HG03457 (cell line): ENCODE data around the gene CALML6.
"Not testable (repeated sequence)": the region's sequence is repeated elsewhere in the genome, so short reads cannot be mapped to it uniquely, and the experiment has no call there.

Source experiments
- ATAC-seq: cut with Tn5 transposase; IDR thresholded peaks from one replicate; pipeline ENCODE4 v1.9.1; 2021; ENCODE audit warnings: moderate number of reproducible peaks; ENCODE audit not compliant: unreplicated experiment

CALML6 gene

GRCh38 chr1:1924849-1925248 is 9.8 kb downstream of the CALML6 start:
- no peak for ATAC-seq

GRCh38 chr1:1925437-1926345 is 10.6 kb downstream of the CALML6 start:
- ATAC-seq, result no peak

GRCh38 chr1:1926346-1926811 is 11.3 kb downstream of the CALML6 start:
- no peak for ATAC-seq

- no peak for ATAC-seq
These were observed 12.0 kb downstream of the CALML6 start for GRCh38 chr1:1926886-1927660.

GRCh38 chr1:1927751-1928150 is 12.7 kb downstream of the CALML6 start:
- no peak for ATAC-seq

GRCh38 chr1:1928231-1929101 is 13.4 kb downstream of the CALML6 start:
- no peak for ATAC-seq

- no peak for ATAC-seq
These were observed 14.1 kb downstream of the CALML6 start for GRCh38 chr1:1929102-1929638.

- no peak for ATAC-seq
These were observed 14.8 kb downstream of the CALML6 start for GRCh38 chr1:1929639-1930545.

GRCh38 chr1:1934848-1935247 is 19.8 kb downstream of the CALML6 start:
- not testable (repeated sequence) for ATAC-seq

- no peak for ATAC-seq
These were observed 22.0 kb downstream of the CALML6 start for GRCh38 chr1:1937061-1937460.

GRCh38 chr1:1937549-1938275 is 22.7 kb downstream of the CALML6 start:
- ATAC-seq, result no peak

- no peak for ATAC-seq
These were observed 23.2 kb downstream of the CALML6 start for GRCh38 chr1:1938276-1938573.

GRCh38 chr1:1938613-1939295 is 23.7 kb downstream of the CALML6 start:
- ATAC-seq, result no peak

- ATAC-seq, result no peak
These were observed 24.4 kb downstream of the CALML6 start for GRCh38 chr1:1939296-1940122.

GRCh38 chr1:1940123-1940425 is 25.0 kb downstream of the CALML6 start:
- ATAC-seq, result no peak

GRCh38 chr1:1941211-1941841 is 26.3 kb downstream of the CALML6 start:
- no peak for ATAC-seq
